Panc1 (cell line): Measurements from ENCODE around the gene RBM19.

Source experiments
- CTCF ChIP-seq: fragments of 450-650 bp; IDR thresholded peaks from 2 replicates; pipeline ENCODE4 v1.5.1; 2017; ENCODE audit warnings: mild to moderate bottlenecking
- POLR2AphosphoS5 ChIP-seq: IDR thresholded peaks from 2 replicates; pipeline ENCODE4 v1.6.1; 2012; ENCODE audit warnings: mild to moderate bottlenecking, low read depth, low read length, moderate library complexity
- REST ChIP-seq, 2 experiments: IDR thresholded peaks; 2 replicates each; pipeline ENCODE4 v1.6.1; 2011 to 2012; ENCODE audit warnings: low read depth in 2 of 2, control low read depth in 1 of 2, low read length in 1 of 2, mild to moderate bottlenecking in 1 of 2, moderate library complexity in 1 of 2; ENCODE audit not compliant: insufficient read depth in 1 of 2
- SIN3A ChIP-seq: IDR thresholded peaks from 2 replicates; pipeline ENCODE4 v1.6.1; 2012; ENCODE audit warnings: low read depth, mild to moderate bottlenecking, low read length, moderate library complexity, borderline replicate concordance; ENCODE audit not compliant: insufficient read depth
- TCF7L2 ChIP-seq: IDR thresholded peaks from 2 replicates; pipeline ENCODE4 v1.6.1; 2011; ENCODE audit warnings: mild to moderate bottlenecking, low read depth, low read length, inconsistent platforms

- TF ChIP-seq SIN3A: no peak
- TF ChIP-seq CTCF: no peak
- no peak for TF ChIP-seq POLR2AphosphoS5
- no peak for TF ChIP-seq REST (IDR thresholded peaks at IDR 0.05; ENCODE audit: insufficient read depth in 1 of 2, low read depth in 2 of 2, low read length in 1 of 2)
- no peak for TF ChIP-seq TCF7L2
These were observed 112.6 kb downstream of the RBM19 start for GRCh38 chr12:113853491-113853890.
